SU-DHL-6 (cell line): ENCODE measurements around the gene CLEC16A.

Experiments
- CTCF ChIP-seq: fragments of 200-600 bp; sonication (generic); IDR thresholded peaks from one replicate; pipeline ENCODE4 v1.5.1; 2017; ENCODE audit warnings: antibody characterized with exemption, mild to moderate bottlenecking, low read length, moderate library complexity; ENCODE audit not compliant: insufficient read depth, poor library complexity, severe bottlenecking
- EZH2phosphoT487 ChIP-seq: fragments of 200-600 bp; sonication (generic), shearing (Covaris generic); conservative IDR thresholded peaks from 2 replicates; pipeline ENCODE4 v1.6.1; 2018; ENCODE audit warnings: mild to moderate bottlenecking, antibody characterized with exemption, low read length, moderate library complexity, mixed read lengths

- TF ChIP-seq CTCF (no peak), EZH2phosphoT487 (no peak)
Measured at GRCh38 chr16:11089504-11090124, 145.2 kb downstream of the CLEC16A start.
